GM12878 (cell line): Measurements from ENCODE around the gene POC1B. TPM values are rescaled to one million over a fixed set of nuclear protein-coding genes. Genes with fewer than 3 reads are reported as not detected.

Source experiments
- ATAC-seq: fragments of 200-7000 bp; cut with Tn5 transposase; 3 replicates; pipeline ENCODE4 v1.9.1; 2020; ENCODE audit warnings: mild to moderate bottlenecking, moderate library complexity
- BruUV-seq: library from RNA; stranded (reverse); fragments of 400-500 nt; replicated peaks from 2 replicates; lab custom pipeline; 2021; lab: Mats Ljungman, UMichigan
- CTCF ChIA-PET: fragments of 300-600 bp; sonication (Branson Sonifier 250); formaldehyde crosslinking; extraction: SDS; loops from one replicate; lab custom pipeline; 2021; ENCODE audit warnings: inconsistent platforms; lab: Yijun Ruan, JAX
- POLR2A ChIA-PET: fragments of 350-600 bp; formaldehyde crosslinking; extraction: SDS; loops from one replicate; lab custom pipeline; 2021; ENCODE audit warnings: inconsistent platforms; lab: Charles Lee
- RAD21 ChIA-PET: fragments of 300-600 bp; sonication (Branson Sonifier 250); formaldehyde crosslinking; loops from one replicate; lab custom pipeline; 2023; ENCODE audit warnings: antibody characterized with exemption; ENCODE audit not compliant: unreplicated experiment; lab: Charles Lee
- SMC1A ChIA-PET: fragments of 300-600 bp; sonication (Branson Sonifier 250); formaldehyde crosslinking; loops from one replicate; lab custom pipeline; 2023; ENCODE audit not compliant: unreplicated experiment, uncharacterized antibody; lab: Charles Lee
- DNase-seq: peaks from one replicate; pipeline ENCODE4 v3.0.0-alpha.2; 2011; ENCODE audit warnings: low read depth, low spot score
- FAIRE-seq: peaks from 3 replicates; lab custom pipeline; 2011; peaks lifted over from hg19 to GRCh38; lab: Jason Lieb, UNC
- H2AFZ ChIP-seq: 2 replicates; pipeline ENCODE4 v1.6.0; 2011; ENCODE audit warnings: low read depth, low read length, control low read depth; ENCODE audit not compliant: control insufficient read depth
- H3K27ac ChIP-seq: 2 replicates; pipeline ENCODE4 v1.5.1; 2011; ENCODE audit warnings: control low read depth; ENCODE audit not compliant: control insufficient read depth, insufficient read depth
- H3K27me3 ChIP-seq, 2 experiments: replicated peaks in 1 of 2; 2 replicates each; pipeline versions ENCODE4 v1.6.0 to v1.6.1; 2011; ENCODE audit warnings: low read length in 1 of 2; ENCODE audit not compliant: control insufficient read depth in 2 of 2, insufficient read depth in 2 of 2
- H3K36me3 ChIP-seq, 2 experiments: 2 replicates each; pipeline ENCODE4 v1.5.1; 2011; ENCODE audit warnings: low read length in 1 of 2; ENCODE audit not compliant: control insufficient read depth in 2 of 2, insufficient read depth in 2 of 2
- H3K4me1 ChIP-seq: 2 replicates; pipeline ENCODE4 v1.6.1; 2011; ENCODE audit warnings: mild to moderate bottlenecking, low read length, moderate library complexity, mixed read lengths; ENCODE audit not compliant: control insufficient read depth, insufficient read depth
- H3K4me2 ChIP-seq: 2 replicates; pipeline ENCODE4 v1.6.0; 2011; ENCODE audit warnings: control low read depth; ENCODE audit not compliant: control insufficient read depth, insufficient read depth
- H3K4me3 ChIP-seq: fragments of 200-600 bp; sonication (generic); 2 replicates; pipeline ENCODE4 v1.5.1; 2016
- H3K79me2 ChIP-seq: 2 replicates; pipeline ENCODE4 v1.6.0; 2011; ENCODE audit warnings: low read length; ENCODE audit not compliant: control insufficient read depth, insufficient read depth
- H3K9ac ChIP-seq: 2 replicates; pipeline ENCODE4 v1.8.0; 2011; ENCODE audit warnings: low read length, control low read depth, mixed read lengths; ENCODE audit not compliant: control insufficient read depth, insufficient read depth
- H3K9me3 ChIP-seq: replicated peaks from 3 replicates; pipeline ENCODE4 v1.5.1; 2011; ENCODE audit warnings: mild to moderate bottlenecking, low read length; ENCODE audit not compliant: control insufficient read depth, insufficient read depth
- H4K20me1 ChIP-seq: 2 replicates; pipeline ENCODE4 v1.6.0; 2011; ENCODE audit not compliant: control insufficient read depth, insufficient read depth
- BCL11A ChIP-seq: IDR thresholded peaks from 2 replicates; pipeline ENCODE4 v1.6.1; 2011; ENCODE audit warnings: low read depth, low read length
- CBX3 ChIP-seq: fragments of 200-600 bp; sonication (generic); IDR thresholded peaks from 2 replicates; pipeline ENCODE4 v1.6.1; 2016; ENCODE audit warnings: low read depth, borderline replicate concordance
- CHD1 ChIP-seq: IDR thresholded peaks from 2 replicates; pipeline ENCODE4 v1.6.1; 2012; ENCODE audit warnings: low read depth, low read length, improper control_type of control experiment
- DPF2 ChIP-seq: fragments of 450-650 bp; IDR thresholded peaks from 2 replicates; pipeline ENCODE4 v1.6.1; 2017; ENCODE audit warnings: mild to moderate bottlenecking
- EGR1 ChIP-seq, 2 experiments: IDR thresholded peaks; 1 replicate in 1 of 2; 2 replicates in 1 of 2; pipeline ENCODE4 v1.6.1; 2011 to 2012; ENCODE audit warnings: low read depth in 2 of 2, low read length in 2 of 2, borderline replicate concordance in 1 of 2, mild to moderate bottlenecking in 1 of 2, moderate library complexity in 1 of 2
- ELK1 ChIP-seq: IDR thresholded peaks from 2 replicates; pipeline ENCODE4 v1.6.1; 2012; ENCODE audit warnings: low read depth, low read length, improper control_type of control experiment
- JUNB ChIP-seq: IDR thresholded peaks from 2 replicates; pipeline ENCODE4 v1.6.1; 2016; ENCODE audit warnings: antibody characterized with exemption, mild to moderate bottlenecking
- NBN ChIP-seq: fragments of 450-650 bp; IDR thresholded peaks from 2 replicates; pipeline ENCODE4 v1.6.1; 2016
- PML ChIP-seq: IDR thresholded peaks from 2 replicates; pipeline ENCODE4 v1.6.1; 2012; ENCODE audit warnings: low read length, inconsistent platforms
- POU2F2 ChIP-seq: IDR thresholded peaks from 3 replicates; pipeline ENCODE4 v1.6.1; 2011; ENCODE audit warnings: low read depth, mild to moderate bottlenecking, low read length, borderline replicate concordance
- RBBP5 ChIP-seq: fragments of 200-600 bp; sonication (generic); conservative IDR thresholded peaks from 2 replicates; pipeline ENCODE4 v1.6.1; 2016
- STAT1 ChIP-seq: fragments of 450-650 bp; conservative IDR thresholded peaks from 2 replicates; pipeline ENCODE4 v1.6.1; 2014; ENCODE audit warnings: antibody characterized with exemption, mild to moderate bottlenecking
- STAT3 ChIP-seq: IDR thresholded peaks from 2 replicates; pipeline ENCODE4 v1.6.1; 2011; ENCODE audit warnings: low read depth, low read length, improper control_type of control experiment
- TARDBP ChIP-seq: IDR thresholded peaks from 2 replicates; pipeline ENCODE4 v1.6.1; 2016; ENCODE audit warnings: borderline replicate concordance
- YBX1 ChIP-seq: fragments of 450-650 bp; IDR thresholded peaks from 2 replicates; pipeline ENCODE4 v1.6.1; 2016; ENCODE audit warnings: antibody characterized with exemption
- ZBTB33 ChIP-seq: fragments of 450-650 bp; IDR thresholded peaks from 2 replicates; pipeline ENCODE4 v1.6.1; 2017; ENCODE audit warnings: mild to moderate bottlenecking
- ZNF384 ChIP-seq: IDR thresholded peaks from 2 replicates; pipeline ENCODE4 v1.6.1; 2012; ENCODE audit warnings: low read depth, mild to moderate bottlenecking, low read length, improper control_type of control experiment, borderline replicate concordance
- WGBS: methylation state at CpG from one replicate; pipeline ENCODE4 v1.1.6; 2016; ENCODE audit warnings: low lambda C conversion rate; ENCODE audit not compliant: insufficient replicate concordance, insufficient coverage; ENCODE audit errors: missing lambda C conversion rate; 5-methylcytosine and 5-hydroxymethylcytosine counted together
- in situ Hi-C: fragments of 300-500 bp; cut with MboI; formaldehyde crosslinking; loops from 9 replicates; pipeline ENCODE4 v1.14.3; 2018; ENCODE audit warnings: mixed read lengths
- intact Hi-C: fragments of 100-400 bp; cut with micrococcal nuclease; formaldehyde crosslinking; loops from one replicate; pipeline ENCODE4 v1.14.2; 2022; ENCODE audit not compliant: unreplicated experiment
- polyA plus RNA-seq, 11 experiments: library from polyadenylated mRNA; depleted of rRNA in 4 of 11; unstranded in 6 of 11; stranded (reverse) in 5 of 11; fragments of >200 nt; fragmentation: Nextera tagmentation in 4 of 11; fragmentation: Illumina TruSeq in 1 of 11; extraction: Ambion mirVana in 4 of 11; extraction: Trizol in 1 of 11; gene quantifications; 1 replicate in 1 of 11; 2 replicates in 10 of 11; pipeline versions ENCODE4 v1.2.1 to v1.2.3, GENCODE V29; 2011 to 2016; ENCODE audit warnings: inconsistent platforms in 2 of 11, missing spikeins in 2 of 11, low read depth in 1 of 11
- total RNA-seq, 4 experiments: library from RNA; depleted of rRNA in 3 of 4; stranded (reverse); fragments of >200 nt in 3 of 4; fragmentation: Illumina TruSeq in 1 of 4; extraction: Trizol in 1 of 4; gene quantifications; 2 replicates each; pipeline versions ENCODE4 v1.2.1 to v1.2.3, GENCODE V29; 2013 to 2021

The POC1B gene
- total and polyA plus RNA-seq, 10 of the 15 experiments (the other 5 are each of a cell fraction or from before 2014, with no cell fraction given): 4.4 to 17.8 (median 11.3) TPM

GRCh38 chr12:89506050-89506449, 19.8 kb downstream of the POC1B start:
- POLR2A ChIA-PET: no interaction called here
- Histone ChIP-seq H3K27ac (no peak overlapping the region), H3K36me3 (no peaks in the 10 kb centered on the region), H3K27me3 (no peaks in the 10 kb centered on the region), H3K9ac (no peak overlapping the region), H3K4me2 (no peak overlapping the region), H3K9me3 (no peaks in the 10 kb centered on the region), H2AFZ (no peak overlapping the region), H3K4me3 (no peak overlapping the region), H4K20me1 (no peaks in the 10 kb centered on the region), H3K79me2 (no peaks in the 10 kb centered on the region), H3K4me1 (no peaks in the 10 kb centered on the region)
- SMC1A ChIA-PET: interaction anchor here (1.3 to 1.5 kb wide), 2 partner anchors 18 to 22 kb away, joined by 3 to 4 read pairs; no protein-coding TSS in a partner anchor
- DNase-seq: no peak
- CTCF ChIA-PET: interaction anchor here (1.1 to 1.4 kb wide), 2 partner anchors 23 to 35 kb away, joined by 3 read pairs; no protein-coding TSS in a partner anchor
- RAD21 ChIA-PET: no interaction called here
- ATAC-seq: no peak
- intact Hi-C loops: no loop called here
- no peak for FAIRE-seq
- TF ChIP-seq DPF2: no peak
- TF ChIP-seq NBN: no peak
- TF ChIP-seq YBX1: no peak
- no peak for TF ChIP-seq ELK1
- TF ChIP-seq BCL11A: no peak
- no peak for TF ChIP-seq ZBTB33
- TF ChIP-seq CBX3: no peak
- no peak for TF ChIP-seq POU2F2
- TF ChIP-seq CHD1: no peak
- no peak for TF ChIP-seq PML
- TF ChIP-seq STAT1: no peak
- TF ChIP-seq STAT3: no peak
- TF ChIP-seq EGR1 (IDR thresholded peaks at IDR 0.05; ENCODE audit: borderline replicate concordance in 1 of 2, low read depth in 2 of 2, low read length in 2 of 2): no peak
- TF ChIP-seq RBBP5: no peak
- no peak for TF ChIP-seq JUNB
- TF ChIP-seq TARDBP: no peak
- no peak for TF ChIP-seq ZNF384
- WGBS: 0% methylated on average over 1 of the region's 1 CpG
- in situ Hi-C loops: loop anchor here (25.0 kb wide), 1 partner anchor 1369 kb away; the partner anchor contains the start of genes CEP290 and TMTC3
- no TSS peak for BruUV-seq
